Measurements from ENCODE around the gene GREB1. TPM values are rescaled to one million over a fixed set of nuclear protein-coding genes. Genes with fewer than 3 reads are reported as not detected.

GREB1 gene
- total and polyA plus RNA-seq, 2 of the 13 experiments (the other 11 are each of a cell fraction or from before 2014, with no cell fraction given): 31.3 to 61.2 TPM

- TF ChIP-seq ZBTB1 (CRISPR knock-in tag; IDR thresholded peaks at IDR 0.05; ENCODE audit: borderline replicate concordance) (no peak; the same call in 1 of the 2 replicates), SKI (IDR thresholded peaks at IDR 0.05; ENCODE audit: partially characterized antibody) (no peak), GATAD2A (CRISPR knock-in tag; IDR thresholded peaks at IDR 0.05) (0 out of 2 replicates have a peak, but pooled peaks have one; percentile 25), ZNF207 (IDR thresholded peaks at IDR 0.05; ENCODE audit: borderline replicate concordance) (no peak), ZNF720 (CRISPR knock-in tag; IDR thresholded peaks at IDR 0.05) (peak; percentile 90), BRD4 (CRISPR knock-in tag; IDR thresholded peaks at IDR 0.05) (peak; percentile 65; the same call in 1 of the 2 replicates), ZNF768 (CRISPR knock-in tag; IDR thresholded peaks at IDR 0.05) (peak; percentile 98), ZNF160 (CRISPR knock-in tag; IDR thresholded peaks at IDR 0.05) (peak; percentile 99), ZNF18 (CRISPR knock-in tag; IDR thresholded peaks at IDR 0.05; ENCODE audit: insufficient replicate concordance) (peak; percentile 95), AHR (CRISPR knock-in tag; IDR thresholded peaks at IDR 0.05) (peak; percentile 99), MYC (CRISPR knock-in tag; IDR thresholded peaks at IDR 0.05; ENCODE audit: borderline replicate concordance) (peak; percentile 99), ZNF44 (CRISPR knock-in tag; IDR thresholded peaks at IDR 0.05) (no peak), ZNF530 (CRISPR knock-in tag; IDR thresholded peaks at IDR 0.05; ENCODE audit: low read depth) (peak; percentile 95), SOX6 (IDR thresholded peaks at IDR 0.05) (no peak), SOX6 (CRISPR knock-in tag; IDR thresholded peaks at IDR 0.05) (peak; percentile 50), ZNF710 (CRISPR knock-in tag; IDR thresholded peaks at IDR 0.05; ENCODE audit: borderline replicate concordance) (peak; percentile 90), TRAFD1 (CRISPR knock-in tag; IDR thresholded peaks at IDR 0.05; ENCODE audit: borderline replicate concordance) (no peak), KAT8 (CRISPR knock-in tag; IDR thresholded peaks at IDR 0.05) (peak; percentile 83), PHF8 (CRISPR knock-in tag; IDR thresholded peaks at IDR 0.05) (peak; percentile 51; the same call in 1 of the 2 replicates), GTF3A (CRISPR knock-in tag; conservative IDR thresholded peaks at IDR 0.05) (no peak), CREM (IDR thresholded peaks at IDR 0.05) (no peak), CREM (CRISPR knock-in tag; IDR thresholded peaks at IDR 0.05) (no peak), SCMH1 (CRISPR knock-in tag; IDR thresholded peaks at IDR 0.05; ENCODE audit: borderline replicate concordance) (no peak), SRSF1 (optimal IDR thresholded peaks at IDR 0.05; ENCODE audit: low read depth, low read length) (no peak), ZNF761 (CRISPR knock-in tag; conservative IDR thresholded peaks at IDR 0.05) (peak; percentile 97; the same call in 1 of the 2 replicates), TAF1 (CRISPR knock-in tag; IDR thresholded peaks at IDR 0.05) (peak; percentile 19; the same call in 1 of the 2 replicates), POGZ (CRISPR knock-in tag; IDR thresholded peaks at IDR 0.05) (peak; percentile 69; the same call in 1 of the 2 replicates), ZBTB7A (CRISPR knock-in tag; IDR thresholded peaks at IDR 0.05) (peak; percentile 98)
These were observed 135.8 kb downstream of the GREB1 start, which contains the start of gene NTSR2 (continued) for GRCh38 chr2:11669454-11670291.

All from HepG2 (cell line).